ENCODE data around the gene OLIG1. TPM values are rescaled to one million over a fixed set of nuclear protein-coding genes. Genes with fewer than 3 reads are reported as not detected.

Gene OLIG1
- total and polyA plus RNA-seq, 10 of the 15 experiments (the other 5 are each of a cell fraction or from before 2014, with no cell fraction given), result not detected

DNA sequence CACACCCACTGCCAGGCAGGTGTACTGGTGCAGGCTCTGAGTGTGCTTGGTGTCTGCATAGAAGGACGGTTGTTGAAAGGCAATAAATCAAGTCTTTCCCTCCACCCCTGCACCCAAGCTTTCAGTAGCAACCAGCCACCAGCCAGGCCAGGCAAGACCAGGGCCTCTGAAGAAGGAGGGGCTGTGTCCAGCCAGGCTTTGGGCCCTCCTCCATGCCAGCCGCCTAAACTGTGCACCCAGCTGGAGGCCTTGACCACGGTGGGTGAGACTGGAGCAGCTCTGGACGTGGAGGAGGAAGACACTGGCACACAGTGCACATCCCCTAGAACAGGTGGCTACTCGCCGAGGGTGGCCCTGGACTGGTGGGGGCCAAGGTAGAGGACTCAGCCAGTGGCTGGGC lies 39.3 kb upstream of the OLIG1 start (continued):
- TF ChIP-seq, protein P1, sequence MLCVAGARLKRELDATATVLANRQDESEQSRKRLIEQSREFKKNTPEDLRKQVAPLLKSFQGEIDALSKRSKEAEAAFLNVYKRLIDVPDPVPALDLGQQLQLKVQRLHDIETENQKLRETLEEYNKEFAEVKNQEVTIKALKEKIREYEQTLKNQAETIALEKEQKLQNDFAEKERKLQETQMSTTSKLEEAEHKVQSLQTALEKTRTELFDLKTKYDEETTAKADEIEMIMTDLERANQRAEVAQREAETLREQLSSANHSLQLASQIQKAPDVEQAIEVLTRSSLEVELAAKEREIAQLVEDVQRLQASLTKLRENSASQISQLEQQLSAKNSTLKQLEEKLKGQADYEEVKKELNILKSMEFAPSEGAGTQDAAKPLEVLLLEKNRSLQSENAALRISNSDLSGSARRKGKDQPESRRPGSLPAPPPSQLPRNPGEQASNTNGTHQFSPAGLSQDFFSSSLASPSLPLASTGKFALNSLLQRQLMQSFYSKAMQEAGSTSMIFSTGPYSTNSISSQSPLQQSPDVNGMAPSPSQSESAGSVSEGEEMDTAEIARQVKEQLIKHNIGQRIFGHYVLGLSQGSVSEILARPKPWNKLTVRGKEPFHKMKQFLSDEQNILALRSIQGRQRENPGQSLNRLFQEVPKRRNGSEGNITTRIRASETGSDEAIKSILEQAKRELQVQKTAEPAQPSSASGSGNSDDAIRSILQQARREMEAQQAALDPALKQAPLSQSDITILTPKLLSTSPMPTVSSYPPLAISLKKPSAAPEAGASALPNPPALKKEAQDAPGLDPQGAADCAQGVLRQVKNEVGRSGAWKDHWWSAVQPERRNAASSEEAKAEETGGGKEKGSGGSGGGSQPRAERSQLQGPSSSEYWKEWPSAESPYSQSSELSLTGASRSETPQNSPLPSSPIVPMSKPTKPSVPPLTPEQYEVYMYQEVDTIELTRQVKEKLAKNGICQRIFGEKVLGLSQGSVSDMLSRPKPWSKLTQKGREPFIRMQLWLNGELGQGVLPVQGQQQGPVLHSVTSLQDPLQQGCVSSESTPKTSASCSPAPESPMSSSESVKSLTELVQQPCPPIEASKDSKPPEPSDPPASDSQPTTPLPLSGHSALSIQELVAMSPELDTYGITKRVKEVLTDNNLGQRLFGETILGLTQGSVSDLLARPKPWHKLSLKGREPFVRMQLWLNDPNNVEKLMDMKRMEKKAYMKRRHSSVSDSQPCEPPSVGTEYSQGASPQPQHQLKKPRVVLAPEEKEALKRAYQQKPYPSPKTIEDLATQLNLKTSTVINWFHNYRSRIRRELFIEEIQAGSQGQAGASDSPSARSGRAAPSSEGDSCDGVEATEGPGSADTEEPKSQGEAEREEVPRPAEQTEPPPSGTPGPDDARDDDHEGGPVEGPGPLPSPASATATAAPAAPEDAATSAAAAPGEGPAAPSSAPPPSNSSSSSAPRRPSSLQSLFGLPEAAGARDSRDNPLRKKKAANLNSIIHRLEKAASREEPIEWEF (IDR thresholded peaks at IDR 0.05; ENCODE audit: insufficient replicate concordance, low read depth, low read length), result no peak
- no peak for TF ChIP-seq MYB (IDR thresholded peaks at IDR 0.05; ENCODE audit: borderline replicate concordance, low read depth, low read length)
- TF ChIP-seq TCF12 (IDR thresholded peaks at IDR 0.05; ENCODE audit: low read depth, low read length), result no peak

DNA sequence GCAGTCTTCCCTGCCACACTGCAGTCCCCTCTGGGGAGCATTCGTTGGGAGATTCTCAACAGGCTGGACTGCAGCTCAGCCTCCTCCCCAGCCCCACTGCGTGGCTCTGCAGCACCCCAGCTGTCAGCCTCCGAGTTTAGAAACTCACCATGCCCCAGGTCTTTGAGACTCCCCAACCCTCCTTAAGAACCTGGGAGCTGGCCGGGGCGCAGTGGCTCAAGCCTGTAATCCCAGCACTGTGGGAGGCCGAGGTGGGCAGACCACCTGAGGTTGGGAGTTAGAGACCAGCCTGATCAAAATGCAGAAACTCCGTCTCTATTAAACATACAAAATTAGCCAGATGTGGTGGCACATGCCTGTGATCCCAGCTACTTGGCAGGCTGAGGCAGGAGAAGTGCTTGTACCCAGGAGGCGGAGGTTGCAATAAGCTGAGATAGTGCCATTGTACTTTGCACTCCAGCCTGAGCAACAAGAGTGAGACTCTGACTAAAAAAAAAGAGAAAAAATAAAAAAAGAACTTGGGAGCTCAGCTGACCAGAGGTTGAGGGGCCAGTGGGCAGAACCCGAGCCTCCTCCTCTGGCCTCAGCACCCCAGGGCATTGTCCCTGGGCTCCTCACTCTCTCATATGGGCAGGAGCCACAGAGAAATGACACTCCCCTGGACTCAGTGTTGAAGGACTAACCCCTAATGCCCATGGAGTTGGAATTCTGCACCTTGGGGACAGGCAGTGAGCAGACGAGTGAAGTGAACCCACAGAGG lies 38.6 kb upstream of the OLIG1 start:
- ChIA-PET SMC1A (ENCODE audit: uncharacterized antibody, unreplicated experiment) (no interaction called here), POLR2A (no interaction called here), CTCF (interaction anchor here (0.6 to 1.2 kb wide), 2 partner anchors 37 to 96 kb away, joined by 3 read pairs; no protein-coding TSS in a partner anchor), RAD21 (ENCODE audit: unreplicated experiment) (no interaction called here)
- Histone ChIP-seq H3K4me3 (no peak overlapping the region), H3K9ac (ENCODE audit: control insufficient read depth, insufficient read depth, low read length) (no peak overlapping the region), H3K4me2 (ENCODE audit: control insufficient read depth, insufficient read depth) (no peak overlapping the region), H4K20me1 (ENCODE audit: control insufficient read depth, insufficient read depth) (no peaks in the 10 kb centered on the region), H3K27ac (ENCODE audit: control insufficient read depth, insufficient read depth) (no peak overlapping the region), H2AFZ (ENCODE audit: control insufficient read depth, low read depth, low read length) (no peak overlapping the region), H3K36me3 (ENCODE audit: control insufficient read depth in 2 of 2, insufficient read depth in 2 of 2, low read length in 1 of 2) (no peaks in the 10 kb centered on the region), H3K79me2 (ENCODE audit: control insufficient read depth, insufficient read depth, low read length) (no peaks in the 10 kb centered on the region), H3K27me3 (replicated peaks in 1 of 2; ENCODE audit: control insufficient read depth in 2 of 2, insufficient read depth in 2 of 2, low read length in 1 of 2) (peaks cover 12 to 19% of the 10 kb centered on the region in 2 experiments; a peak in 3 of 4 replicates), H3K9me3 (replicated peaks; ENCODE audit: control insufficient read depth, insufficient read depth, low read length) (no peaks in the 10 kb centered on the region; the same call in 2 of the 3 replicates), H3K4me1 (ENCODE audit: control insufficient read depth, insufficient read depth, low read length) (no peaks in the 10 kb centered on the region)
- FAIRE-seq, result no peak
- no peak for DNase-seq (ENCODE audit: low read depth, low spot score)
- no peak for ATAC-seq
- BruUV-seq (replicated peaks), result no TSS peak
- intact Hi-C loops (cut with micrococcal nuclease; ENCODE audit: unreplicated experiment), result no loop called here
- TF ChIP-seq RB1 (IDR thresholded peaks at IDR 0.05; ENCODE audit: borderline replicate concordance) (no peak), CEBPB (IDR thresholded peaks at IDR 0.05; ENCODE audit: borderline replicate concordance in 1 of 2, low read depth in 2 of 2, low read length in 2 of 2) (no peak), CREB1 (IDR thresholded peaks at IDR 0.05; ENCODE audit: low read depth) (no peak)
- in situ Hi-C loops (cut with MboI), result no loop called here
- 23% methylated on average over 10 of the region's 10 CpGs for WGBS (ENCODE audit: insufficient coverage, insufficient replicate concordance, low lambda C conversion rate, missing lambda C conversion rate)
